Peyer's patch (tissue), 4 donors: Measurements from ENCODE around the gene CIART.

Experiments
- POLR2A ChIP-seq, 2 donors: fragments of 450-650 bp; IDR thresholded peaks; one replicate each; pipeline ENCODE4 v1.5.1; 2017; ENCODE audit warnings: antibody characterized with exemption in 2 of 2, mild to moderate bottlenecking in 2 of 2, moderate library complexity in 2 of 2
- TF ChIP-seq, protein P1 (sequence below), 6 experiments: fragments of 450-650 bp in 4 of 6; fragments of 200-600 bp in 2 of 6; sonication (generic) in 1 of 6; IDR thresholded peaks; one replicate each; pipeline ENCODE4 v1.5.1; 2017 to 2019; ENCODE audit warnings: antibody characterized with exemption in 6 of 6, mild to moderate bottlenecking in 3 of 6, moderate library complexity in 1 of 6

DNA sequence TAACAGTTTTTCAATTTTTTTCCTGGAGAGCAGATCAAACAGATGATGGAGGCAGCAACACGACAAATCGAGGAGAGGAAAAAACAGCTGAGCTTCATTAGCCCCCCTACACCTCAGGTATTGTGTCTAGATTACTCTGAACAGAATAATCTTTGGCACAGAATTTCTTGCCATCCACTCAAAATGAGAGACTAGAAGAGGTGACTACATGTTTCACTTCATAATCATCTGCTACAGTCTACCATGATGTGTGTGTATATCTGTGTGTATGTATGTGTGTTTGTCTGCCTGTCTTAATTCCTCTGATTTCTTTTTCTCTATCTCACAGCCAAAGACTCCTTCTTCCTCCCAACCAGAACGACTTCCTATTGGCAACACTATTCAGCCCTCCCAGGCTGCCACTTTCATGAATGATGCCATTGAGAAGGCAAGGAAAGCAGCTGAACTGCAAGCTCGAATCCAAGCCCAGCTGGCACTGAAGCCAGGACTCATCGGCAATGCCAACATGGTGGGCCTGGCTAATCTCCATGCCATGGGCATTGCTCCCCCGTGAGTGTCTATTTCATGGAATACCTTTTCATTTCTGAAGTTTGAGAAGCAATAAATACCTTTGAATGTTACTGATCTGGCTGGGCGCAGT is 50.4 kb downstream of the CIART start:
- TF ChIP-seq, protein P1, sequence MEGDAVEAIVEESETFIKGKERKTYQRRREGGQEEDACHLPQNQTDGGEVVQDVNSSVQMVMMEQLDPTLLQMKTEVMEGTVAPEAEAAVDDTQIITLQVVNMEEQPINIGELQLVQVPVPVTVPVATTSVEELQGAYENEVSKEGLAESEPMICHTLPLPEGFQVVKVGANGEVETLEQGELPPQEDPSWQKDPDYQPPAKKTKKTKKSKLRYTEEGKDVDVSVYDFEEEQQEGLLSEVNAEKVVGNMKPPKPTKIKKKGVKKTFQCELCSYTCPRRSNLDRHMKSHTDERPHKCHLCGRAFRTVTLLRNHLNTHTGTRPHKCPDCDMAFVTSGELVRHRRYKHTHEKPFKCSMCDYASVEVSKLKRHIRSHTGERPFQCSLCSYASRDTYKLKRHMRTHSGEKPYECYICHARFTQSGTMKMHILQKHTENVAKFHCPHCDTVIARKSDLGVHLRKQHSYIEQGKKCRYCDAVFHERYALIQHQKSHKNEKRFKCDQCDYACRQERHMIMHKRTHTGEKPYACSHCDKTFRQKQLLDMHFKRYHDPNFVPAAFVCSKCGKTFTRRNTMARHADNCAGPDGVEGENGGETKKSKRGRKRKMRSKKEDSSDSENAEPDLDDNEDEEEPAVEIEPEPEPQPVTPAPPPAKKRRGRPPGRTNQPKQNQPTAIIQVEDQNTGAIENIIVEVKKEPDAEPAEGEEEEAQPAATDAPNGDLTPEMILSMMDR (IDR thresholded peaks at IDR 0.05), result no peak
- TF ChIP-seq POLR2A (IDR thresholded peaks at IDR 0.05), result no peak
